GM19193 (cell line): ENCODE results near the gene NOX3.

Source experiments
- POLR2A ChIP-seq: IDR thresholded peaks from 4 replicates; pipeline ENCODE4 v1.6.1; 2011; ENCODE audit not compliant: insufficient read depth, insufficient read length; ENCODE audit errors: extremely low read depth

The NOX3 gene

GRCh38 chr6:155420492-155420891 is 35.1 kb downstream of the NOX3 start:
- no peak for TF ChIP-seq POLR2A

- TF ChIP-seq POLR2A, result no peak
Measured at GRCh38 chr6:155419161-155419560, 36.5 kb downstream of the NOX3 start.

GRCh38 chr6:155418017-155418761 is 37.5 kb downstream of the NOX3 start:
- no peak for TF ChIP-seq POLR2A

DNA sequence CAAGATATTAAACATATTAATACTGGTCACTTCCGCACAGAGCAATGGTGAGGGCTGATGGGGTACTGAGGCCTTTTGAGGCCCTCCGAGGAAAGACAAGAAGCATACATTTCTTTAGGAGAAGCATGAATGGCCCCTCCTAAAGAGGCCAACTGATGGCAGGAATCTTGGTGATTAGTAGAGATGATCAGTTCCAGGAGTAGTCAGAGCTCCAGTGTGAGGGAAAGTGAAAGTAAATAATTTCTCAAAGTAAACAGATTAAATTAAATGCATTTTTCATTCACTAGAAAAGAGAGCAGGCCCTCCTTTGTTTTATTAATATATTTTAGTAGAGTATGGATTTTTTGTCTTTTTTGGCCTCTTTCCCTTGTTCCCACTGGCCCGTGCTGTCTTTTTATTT is 38.2 kb downstream of the NOX3 start:
- TF ChIP-seq POLR2A, result no peak

GRCh38 chr6:155415953-155416352 is 39.7 kb downstream of the NOX3 start:
- no peak for TF ChIP-seq POLR2A

DNA sequence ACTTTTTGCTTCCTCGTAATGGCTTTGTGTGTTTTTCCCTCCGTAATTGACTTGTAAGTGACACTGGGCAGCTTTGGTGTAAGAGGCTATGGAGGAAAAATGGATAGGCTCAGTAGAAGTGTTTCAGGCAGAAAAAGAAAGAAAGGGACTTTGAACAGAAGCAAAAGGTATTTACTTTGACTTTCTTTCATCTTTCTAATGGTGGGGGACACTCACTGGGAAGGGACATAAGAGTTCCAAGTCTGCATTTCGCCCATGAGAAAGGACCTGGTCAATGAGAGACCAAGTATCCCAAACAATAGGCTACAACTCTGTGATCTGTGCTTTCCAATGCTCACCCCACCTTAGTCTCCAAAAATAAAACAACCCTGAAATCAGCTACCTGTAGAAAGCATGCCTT is 41.6 kb downstream of the NOX3 start:
- no peak for TF ChIP-seq POLR2A

GRCh38 chr6:155412335-155412734 is 43.3 kb downstream of the NOX3 start:
- TF ChIP-seq POLR2A, result no peak

GRCh38 chr6:155411154-155412052 is 44.2 kb downstream of the NOX3 start:
- no peak for TF ChIP-seq POLR2A

GRCh38 chr6:155409391-155409790 is 46.2 kb downstream of the NOX3 start:
- TF ChIP-seq POLR2A, result no peak

GRCh38 chr6:155408981-155409380 is 46.7 kb downstream of the NOX3 start:
- no peak for TF ChIP-seq POLR2A

DNA sequence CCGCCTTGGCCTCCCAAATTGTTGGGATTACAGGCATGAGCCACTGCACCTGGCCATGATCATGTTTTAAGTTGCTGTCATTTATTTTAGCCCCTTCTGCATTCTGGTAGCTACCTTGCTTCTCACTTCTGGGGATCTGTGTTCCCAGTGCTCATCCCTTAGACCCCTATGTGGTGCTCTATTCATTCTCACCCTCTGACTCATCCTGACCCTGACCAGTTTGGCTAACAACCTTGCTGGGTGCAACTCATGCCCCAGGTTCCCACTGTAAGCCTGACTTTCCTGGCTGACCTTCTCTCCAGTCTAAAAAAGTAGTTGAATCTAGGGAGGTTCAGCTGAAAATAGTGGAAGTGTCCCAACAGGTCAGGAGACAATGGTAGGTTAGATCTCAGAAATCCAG is 47.4 kb downstream of the NOX3 start:
- no peak for TF ChIP-seq POLR2A

- TF ChIP-seq POLR2A, result no peak
Measured at GRCh38 chr6:155406801-155407200, 48.8 kb downstream of the NOX3 start.

GRCh38 chr6:155404937-155405336 is 50.7 kb downstream of the NOX3 start:
- no peak for TF ChIP-seq POLR2A

DNA sequence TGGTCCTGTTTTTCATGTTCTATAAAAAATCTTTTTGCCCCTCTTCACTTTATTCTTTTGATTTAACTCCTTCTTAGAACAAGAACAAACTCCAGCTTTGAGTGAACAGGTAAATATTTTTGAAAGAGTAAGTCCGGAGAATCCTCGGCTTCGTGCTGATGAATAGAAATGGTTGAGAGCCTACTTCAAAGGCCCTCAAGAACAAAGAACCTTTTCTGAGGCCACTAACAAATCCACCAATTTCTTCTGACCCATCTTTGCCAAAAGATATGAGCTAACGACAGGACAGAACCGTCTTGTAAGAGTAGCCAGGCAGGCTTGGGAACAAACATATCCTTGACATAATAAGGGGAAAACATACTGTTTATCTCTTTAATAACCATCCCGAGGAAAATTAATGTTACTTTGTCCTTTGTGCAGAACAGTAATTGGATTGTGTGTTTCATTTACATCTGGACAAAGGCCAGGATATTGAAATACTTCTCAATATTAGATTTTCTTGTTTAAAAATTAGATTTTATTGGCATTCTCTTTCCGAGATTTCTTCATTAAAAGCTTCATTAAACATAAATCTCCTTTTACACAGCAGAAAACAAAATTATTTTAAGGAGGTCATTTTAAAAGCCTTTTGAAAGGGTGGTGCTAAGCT is 52.9 kb downstream of the NOX3 start:
- TF ChIP-seq POLR2A, result no peak

GRCh38 chr6:155400654-155400965 is 55.0 kb downstream of the NOX3 start:
- TF ChIP-seq POLR2A, result no peak
